ENCODE measurements around the gene SLC25A21.
"Not testable (repeated sequence)": the region's sequence is repeated elsewhere in the genome, so short reads cannot be mapped to it uniquely, and the experiment has no call there.

The SLC25A21 gene

DNA sequence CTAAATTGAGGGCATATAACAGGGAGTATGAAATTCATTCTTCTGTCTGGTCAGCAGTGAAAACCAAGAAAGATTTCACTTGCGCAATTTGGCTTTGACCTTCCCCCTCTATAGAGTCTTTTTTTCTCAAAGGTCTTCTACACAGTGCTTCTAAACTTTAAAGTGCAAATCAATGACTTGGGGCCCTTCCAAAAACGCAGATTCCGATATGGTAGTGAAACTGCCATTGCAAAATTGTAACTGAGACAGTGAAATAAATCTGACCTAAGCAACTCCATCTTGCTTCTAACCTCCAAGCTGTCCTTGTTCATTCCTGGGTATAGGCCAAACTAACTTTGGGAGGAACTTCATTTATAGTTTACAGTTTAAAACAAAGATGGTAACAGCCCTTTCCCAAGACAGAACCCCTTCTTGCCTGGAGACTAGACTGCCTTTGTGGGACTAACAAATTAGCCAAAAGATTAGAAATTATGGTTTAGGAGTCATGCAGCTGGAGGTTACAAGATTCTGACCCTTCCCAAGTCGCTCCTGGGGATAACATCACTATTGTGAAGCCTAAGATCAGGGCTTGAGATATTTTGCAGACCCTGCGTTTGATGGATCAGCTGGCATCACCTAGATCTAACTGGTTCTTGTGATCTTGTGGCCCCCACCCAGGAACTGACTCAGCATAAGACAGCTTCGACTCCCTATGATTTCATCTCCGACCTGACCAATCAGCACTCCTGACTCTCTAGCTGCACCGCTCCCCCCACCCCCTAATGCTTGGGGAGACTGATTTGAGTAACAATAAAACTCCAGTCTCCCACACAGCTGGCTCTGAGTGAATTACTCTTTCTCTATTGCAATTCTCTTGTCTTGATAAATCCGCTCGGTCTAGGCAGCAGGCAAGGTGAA lies 5.0 kb downstream of the SLC25A21 start:
- 76 to 83% methylated on average over 8 of the region's 10 CpGs for WGBS, 2 experiments (ENCODE audit: insufficient coverage in 2 of 2)

DNA sequence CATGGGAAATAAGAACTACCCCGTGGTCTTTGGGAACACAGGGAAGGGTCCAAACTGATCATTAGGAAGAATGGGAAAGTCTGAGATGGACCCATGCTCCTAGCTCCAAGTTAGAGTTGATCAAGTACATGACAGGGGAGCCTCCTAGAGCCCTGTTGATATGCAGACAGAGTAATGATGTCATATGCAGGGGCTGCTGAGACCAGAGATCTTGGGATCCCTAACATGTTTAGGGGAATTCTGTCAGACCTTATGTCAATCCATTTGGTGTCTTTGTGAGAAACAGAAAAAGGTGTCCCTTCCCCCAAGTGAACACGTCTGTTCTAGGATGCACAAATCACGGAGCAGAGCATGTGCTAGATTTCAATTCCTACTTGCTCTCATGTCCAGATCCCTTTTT lies 6.6 kb downstream of the SLC25A21 start:
- H3K4me3 ChIP-seq (ENCODE audit: extremely low read depth, insufficient read depth, low read length, poor library complexity, severe bottlenecking) = no peak overlapping the region
- H3K27ac ChIP-seq (ENCODE audit: low read depth, low read length, severe bottlenecking) = no peak overlapping the region
- H3K36me3 ChIP-seq (ENCODE audit: control insufficient read depth, insufficient read depth, low read length) = no peaks in the 10 kb centered on the region
- no peaks in the 10 kb centered on the region for H3K4me1 ChIP-seq (ENCODE audit: control insufficient read depth, insufficient read depth, low read length, poor library complexity, severe bottlenecking)
- 79 to 100% methylated on average over 1 to 3 of the region's 3 CpGs for WGBS, 2 experiments (ENCODE audit: insufficient coverage in 2 of 2)
- H3K9me3 ChIP-seq (ENCODE audit: control insufficient read depth, low read length) = no peaks in the 10 kb centered on the region

More for the DNA sequence above, 5.0 kb downstream of the SLC25A21 start:
- Histone ChIP-seq H3K9me3 (ENCODE audit: control insufficient read depth, low read length) (no peaks in the 10 kb centered on the region), H3K4me1 (ENCODE audit: control insufficient read depth, insufficient read depth, low read length, poor library complexity, severe bottlenecking) (no peaks in the 10 kb centered on the region), H3K27ac (ENCODE audit: low read depth, low read length, severe bottlenecking) (no peak overlapping the region), H3K36me3 (ENCODE audit: control insufficient read depth, insufficient read depth, low read length) (no peaks in the 10 kb centered on the region), H3K4me3 (ENCODE audit: extremely low read depth, insufficient read depth, low read length, poor library complexity, severe bottlenecking) (no peak overlapping the region)

DNA sequence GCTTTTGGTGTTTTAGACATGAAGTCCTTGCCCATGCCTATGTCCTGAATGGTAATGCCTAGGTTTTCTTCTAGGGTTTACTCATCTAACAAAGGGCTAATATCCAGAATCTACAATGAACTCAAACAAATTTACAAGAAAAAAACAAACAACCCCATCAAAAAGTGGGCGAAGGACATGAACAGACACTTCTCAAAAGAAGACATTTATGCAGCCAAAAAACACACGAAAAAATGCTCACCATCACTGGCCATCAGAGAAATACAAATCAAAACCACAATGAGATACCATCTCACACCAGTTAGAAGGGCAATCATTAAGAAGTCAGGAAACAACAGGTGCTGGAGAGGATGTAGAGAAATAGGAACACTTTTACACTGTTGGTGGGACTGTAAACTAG lies 10.1 kb downstream of the SLC25A21 start:
- not testable (repeated sequence) for H3K36me3 ChIP-seq (ENCODE audit: control insufficient read depth, insufficient read depth, low read length); H3K9me3 ChIP-seq (ENCODE audit: control insufficient read depth, low read length); H3K4me3 ChIP-seq (ENCODE audit: extremely low read depth, insufficient read depth, low read length, poor library complexity, severe bottlenecking); H3K4me1 ChIP-seq (ENCODE audit: control insufficient read depth, insufficient read depth, low read length, poor library complexity, severe bottlenecking); H3K27ac ChIP-seq (ENCODE audit: low read depth, low read length, severe bottlenecking)
- WGBS, 2 experiments (ENCODE audit: insufficient coverage in 2 of 2) = no CpG with 5 or more reads among the region's 2 CpGs

DNA sequence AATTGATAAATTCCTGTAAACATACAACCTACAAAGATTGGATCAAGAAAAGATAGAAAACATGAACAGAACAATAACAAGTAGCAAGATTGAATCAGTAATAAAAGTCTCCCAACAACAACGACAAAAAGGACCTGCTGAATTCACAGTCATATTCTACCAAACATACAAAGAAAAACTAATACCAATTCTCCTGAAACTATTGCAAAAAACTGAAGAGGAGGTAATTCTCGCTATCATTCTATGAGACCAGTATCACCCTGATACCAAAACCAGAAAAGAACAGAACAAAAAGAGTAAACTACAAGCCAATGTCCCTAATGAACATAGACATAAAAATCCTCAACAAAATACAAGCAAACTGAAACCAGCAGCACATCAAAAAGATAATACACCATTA lies 14.4 kb downstream of the SLC25A21 start:
- no peaks in the 10 kb centered on the region for H3K36me3 ChIP-seq (ENCODE audit: control insufficient read depth, insufficient read depth, low read length)
- no peak overlapping the region for H3K4me3 ChIP-seq (ENCODE audit: extremely low read depth, insufficient read depth, low read length, poor library complexity, severe bottlenecking)
- no peaks in the 10 kb centered on the region for H3K4me1 ChIP-seq (ENCODE audit: control insufficient read depth, insufficient read depth, low read length, poor library complexity, severe bottlenecking)
- WGBS, 2 experiments (ENCODE audit: insufficient coverage in 2 of 2) = 60 to 100% methylated on average over 1 of the region's 2 CpGs
- no peaks in the 10 kb centered on the region for H3K9me3 ChIP-seq (ENCODE audit: control insufficient read depth, low read length)
- no peak overlapping the region for H3K27ac ChIP-seq (ENCODE audit: low read depth, low read length, severe bottlenecking)

DNA sequence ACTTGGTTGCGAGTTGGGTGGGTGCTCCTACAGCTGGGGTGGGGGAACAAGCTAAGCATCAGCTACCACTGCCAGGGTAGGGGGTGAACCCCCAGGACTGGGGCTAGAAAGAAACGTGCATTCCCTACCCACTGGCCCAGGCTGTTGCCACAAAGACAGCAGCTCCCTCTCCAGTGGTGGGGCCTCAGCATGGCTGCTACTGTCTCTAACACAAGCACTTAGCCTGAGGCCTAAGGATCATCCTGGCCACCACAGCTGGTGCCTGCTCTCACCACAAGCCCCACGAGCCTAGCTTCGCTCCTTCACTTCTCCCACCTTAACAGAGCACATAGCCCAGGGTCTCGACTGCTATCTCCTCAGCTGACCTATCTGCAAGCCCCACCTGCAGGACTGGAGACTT lies 18.9 kb downstream of the SLC25A21 start:
- no peak overlapping the region for H3K4me3 ChIP-seq (ENCODE audit: extremely low read depth, insufficient read depth, low read length, poor library complexity, severe bottlenecking)
- H3K36me3 ChIP-seq (ENCODE audit: control insufficient read depth, insufficient read depth, low read length) = no peaks in the 10 kb centered on the region
- no peaks in the 10 kb centered on the region for H3K4me1 ChIP-seq (ENCODE audit: control insufficient read depth, insufficient read depth, low read length, poor library complexity, severe bottlenecking)
- no peaks in the 10 kb centered on the region for H3K9me3 ChIP-seq (ENCODE audit: control insufficient read depth, low read length)
- 93 to 100% methylated on average over 2 to 5 of the region's 5 CpGs for WGBS, 2 experiments (ENCODE audit: insufficient coverage in 2 of 2)
- no peak overlapping the region for H3K27ac ChIP-seq (ENCODE audit: low read depth, low read length, severe bottlenecking)

DNA sequence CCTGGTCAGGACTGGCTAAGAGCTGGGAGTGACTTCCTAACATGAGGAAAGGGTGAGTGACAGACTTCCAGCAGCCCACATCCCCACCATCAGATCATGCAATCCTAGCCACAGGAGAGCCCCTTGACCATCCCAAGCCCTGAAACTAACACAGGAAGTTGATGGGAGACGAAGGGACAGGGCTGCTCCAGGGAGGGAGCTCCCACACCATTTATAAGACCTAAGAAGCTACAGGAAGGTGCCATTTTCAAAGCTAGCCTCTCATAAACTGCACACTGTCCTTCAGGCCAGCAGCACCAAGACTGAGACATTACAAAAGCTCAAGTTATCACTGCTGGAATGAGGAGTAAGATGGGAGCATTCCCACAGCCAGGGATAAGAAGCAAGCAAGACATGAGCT lies 19.4 kb downstream of the SLC25A21 start:
- Histone ChIP-seq H3K36me3 (ENCODE audit: control insufficient read depth, insufficient read depth, low read length) (no peaks in the 10 kb centered on the region), H3K4me1 (ENCODE audit: control insufficient read depth, insufficient read depth, low read length, poor library complexity, severe bottlenecking) (no peaks in the 10 kb centered on the region), H3K27ac (ENCODE audit: low read depth, low read length, severe bottlenecking) (no peak overlapping the region), H3K9me3 (ENCODE audit: control insufficient read depth, low read length) (no peaks in the 10 kb centered on the region), H3K4me3 (ENCODE audit: extremely low read depth, insufficient read depth, low read length, poor library complexity, severe bottlenecking) (no peak overlapping the region)
- WGBS, 2 experiments (ENCODE audit: insufficient coverage in 2 of 2) = 50% methylated on average over 1 of the region's 1 CpG; no CpG with 5 or more reads in 1 of the 2 experiments

DNA sequence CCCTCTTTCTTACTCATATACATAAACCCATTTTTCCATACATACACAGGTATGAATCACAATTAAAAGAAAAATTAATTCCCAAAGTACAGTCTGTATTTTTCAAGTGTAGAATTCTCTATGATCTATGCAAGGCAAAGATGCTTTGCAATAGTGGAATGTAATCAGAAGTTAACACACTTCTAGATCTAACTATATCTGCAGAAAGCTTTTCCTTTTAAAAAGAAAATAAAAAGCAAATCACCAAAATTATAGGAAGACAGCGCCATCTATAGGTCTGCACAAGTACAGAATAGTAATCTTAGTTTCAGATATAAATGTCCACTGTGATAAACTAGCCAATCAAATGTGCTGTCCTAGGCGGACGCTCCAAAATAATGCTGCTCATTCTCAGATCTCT lies 22.0 kb downstream of the SLC25A21 start:
- Histone ChIP-seq H3K27ac (ENCODE audit: low read depth, low read length, severe bottlenecking) (no peak overlapping the region), H3K9me3 (ENCODE audit: control insufficient read depth, low read length) (no peaks in the 10 kb centered on the region), H3K4me1 (ENCODE audit: control insufficient read depth, insufficient read depth, low read length, poor library complexity, severe bottlenecking) (no peaks in the 10 kb centered on the region), H3K36me3 (ENCODE audit: control insufficient read depth, insufficient read depth, low read length) (no peaks in the 10 kb centered on the region), H3K4me3 (ENCODE audit: extremely low read depth, insufficient read depth, low read length, poor library complexity, severe bottlenecking) (no peak overlapping the region)
- no CpG with 5 or more reads among the region's 3 CpGs for WGBS, 2 experiments (ENCODE audit: insufficient coverage in 2 of 2)

DNA sequence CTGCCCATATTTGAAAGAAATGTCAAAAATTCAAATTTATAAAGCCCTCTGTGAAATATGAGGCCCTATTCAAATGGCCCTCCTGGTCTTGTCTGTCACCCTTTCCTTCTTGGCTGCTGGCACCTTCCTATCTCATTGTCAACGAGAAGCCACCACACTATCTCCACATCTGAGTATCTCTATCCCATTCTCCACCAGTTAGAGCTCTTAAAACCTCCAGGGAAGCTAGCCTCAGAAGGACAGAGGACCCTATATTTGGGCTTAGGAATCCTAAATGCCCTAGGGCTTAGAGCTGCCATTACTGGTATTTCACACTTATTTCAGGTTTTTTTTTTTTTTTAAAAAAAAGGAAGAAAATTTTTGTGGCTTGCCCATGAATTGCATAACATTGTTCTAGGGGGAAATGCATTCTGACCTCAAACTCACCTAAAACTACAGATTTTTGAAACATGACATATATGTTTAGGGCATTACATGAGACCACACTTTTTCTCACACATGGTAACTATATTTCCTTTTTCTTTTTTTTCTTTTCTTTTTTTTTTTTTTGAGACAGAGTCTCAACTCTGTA lies 25.0 kb downstream of the SLC25A21 start:
- Histone ChIP-seq H3K9me3 (ENCODE audit: control insufficient read depth, low read length) (no peaks in the 10 kb centered on the region), H3K4me3 (ENCODE audit: extremely low read depth, insufficient read depth, low read length, poor library complexity, severe bottlenecking) (no peak overlapping the region), H3K4me1 (ENCODE audit: control insufficient read depth, insufficient read depth, low read length, poor library complexity, severe bottlenecking) (peaks cover 3% of the 10 kb centered on the region), H3K27ac (ENCODE audit: low read depth, low read length, severe bottlenecking) (no peak overlapping the region), H3K36me3 (ENCODE audit: control insufficient read depth, insufficient read depth, low read length) (no peaks in the 10 kb centered on the region)
- WGBS, 2 experiments (ENCODE audit: insufficient coverage in 2 of 2) = 43 to 50% methylated on average over 1 of the region's 1 CpG

DNA sequence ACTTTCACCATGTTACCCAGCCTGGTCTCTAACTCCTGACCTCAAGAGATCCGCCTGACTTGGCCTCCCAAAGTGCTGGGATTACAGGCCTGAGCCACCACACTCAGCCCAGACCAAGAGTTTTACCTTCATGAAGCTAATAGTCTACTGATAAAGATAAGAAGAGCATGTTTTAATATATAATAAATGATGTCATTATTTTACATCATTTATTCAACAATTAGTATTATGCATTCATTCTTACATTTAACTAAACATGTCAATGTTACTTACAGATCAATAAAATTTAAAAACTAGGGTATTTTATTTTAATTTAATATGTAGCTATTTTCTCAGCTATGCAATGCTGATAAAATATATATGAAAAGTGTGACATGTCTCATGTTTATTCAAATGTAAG lies 26.0 kb downstream of the SLC25A21 start:
- no CpG with 5 or more reads among the region's 1 CpG for WGBS, 2 experiments (ENCODE audit: insufficient coverage in 2 of 2)
- H3K36me3 ChIP-seq (ENCODE audit: control insufficient read depth, insufficient read depth, low read length); H3K27ac ChIP-seq (ENCODE audit: low read depth, low read length, severe bottlenecking); H3K9me3 ChIP-seq (ENCODE audit: control insufficient read depth, low read length); H3K4me1 ChIP-seq (ENCODE audit: control insufficient read depth, insufficient read depth, low read length, poor library complexity, severe bottlenecking); H3K4me3 ChIP-seq (ENCODE audit: extremely low read depth, insufficient read depth, low read length, poor library complexity, severe bottlenecking): not testable (repeated sequence)

DNA sequence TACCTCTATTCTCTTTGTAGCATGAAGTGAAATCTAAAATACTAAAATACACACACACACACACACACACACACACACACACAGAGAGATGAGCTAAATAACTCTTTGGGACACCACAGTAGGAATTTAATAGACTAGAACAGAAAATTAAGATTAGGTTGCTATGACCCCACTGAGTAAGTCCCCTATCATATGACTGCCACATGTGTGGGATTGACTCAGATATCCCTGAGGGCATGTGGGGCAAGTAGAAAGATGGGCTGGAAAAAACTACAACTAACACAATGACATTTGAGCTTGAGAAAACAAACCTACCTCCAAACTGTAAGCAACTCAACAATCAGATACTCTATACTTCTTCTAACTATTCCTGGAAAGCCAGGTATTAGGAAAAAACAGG lies 27.0 kb downstream of the SLC25A21 start:
- Histone ChIP-seq H3K9me3 (ENCODE audit: control insufficient read depth, low read length) (no peaks in the 10 kb centered on the region), H3K4me1 (ENCODE audit: control insufficient read depth, insufficient read depth, low read length, poor library complexity, severe bottlenecking) (peaks cover 7% of the 10 kb centered on the region), H3K4me3 (ENCODE audit: extremely low read depth, insufficient read depth, low read length, poor library complexity, severe bottlenecking) (no peak overlapping the region), H3K27ac (ENCODE audit: low read depth, low read length, severe bottlenecking) (no peak overlapping the region), H3K36me3 (ENCODE audit: control insufficient read depth, insufficient read depth, low read length) (no peaks in the 10 kb centered on the region)

DNA sequence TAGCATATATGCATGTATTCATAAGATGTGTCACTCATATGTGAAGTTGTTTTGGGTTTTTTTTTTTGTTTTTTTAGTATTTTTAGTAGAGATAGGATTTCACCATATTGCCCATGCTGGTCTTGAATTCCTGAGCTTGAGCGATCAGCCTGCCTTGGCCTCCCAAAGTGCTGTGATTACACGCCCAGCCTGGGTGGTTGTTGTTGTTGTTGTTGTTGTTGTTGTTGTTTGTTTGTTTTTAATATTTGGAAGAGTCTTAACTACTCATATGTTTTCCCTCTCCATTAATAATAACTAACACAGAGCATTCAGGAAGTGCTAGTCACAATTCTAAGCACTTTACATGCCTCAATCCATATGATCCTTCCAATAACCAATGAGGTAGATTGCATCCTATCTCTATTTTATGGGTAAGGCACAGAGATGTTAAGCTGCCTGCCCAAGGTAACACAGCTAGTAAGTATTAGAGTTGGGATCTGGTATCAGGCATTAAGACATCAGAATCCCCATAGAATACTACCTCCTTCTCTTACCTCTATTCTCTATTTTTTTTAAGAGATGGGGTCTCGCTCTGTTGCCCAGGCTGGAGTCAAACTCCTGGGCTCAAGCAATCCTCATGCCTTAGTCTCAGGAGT lies 27.6 kb downstream of the SLC25A21 start:
- Histone ChIP-seq H3K4me1 (ENCODE audit: control insufficient read depth, insufficient read depth, low read length, poor library complexity, severe bottlenecking) (peaks cover 7% of the 10 kb centered on the region), H3K27ac (ENCODE audit: low read depth, low read length, severe bottlenecking) (no peak overlapping the region), H3K9me3 (ENCODE audit: control insufficient read depth, low read length) (no peaks in the 10 kb centered on the region), H3K36me3 (ENCODE audit: control insufficient read depth, insufficient read depth, low read length) (no peaks in the 10 kb centered on the region), H3K4me3 (ENCODE audit: extremely low read depth, insufficient read depth, low read length, poor library complexity, severe bottlenecking) (no peak overlapping the region)
- 94% methylated on average over 2 of the region's 3 CpGs; no CpG with 5 or more reads in 1 of the 2 experiments for WGBS, 2 experiments (ENCODE audit: insufficient coverage in 2 of 2)
